Memory B cell (primary cell): ENCODE measurements around the gene DEFB108B.
"Not testable (repeated sequence)": the region's sequence is repeated elsewhere in the genome, so short reads cannot be mapped to it uniquely, and the experiment has no call there.

Experiments used
- ATAC-seq: fragments of 150-1000 bp; cut with Tn5 transposase; 2 replicates; pipeline ENCODE4 v1.10.0; 2021; ENCODE audit warnings: low read depth, mild to moderate bottlenecking, moderate library complexity
- DNase-seq, 2 donors: peaks; one replicate each; pipeline ENCODE4 v3.0.0; 2022; ENCODE audit warnings: low spot score in 2 of 2
- H3K27ac Mint-ChIP-seq: one replicate; pipeline ENCODE4 v1.8.0; 2022; ENCODE audit warnings: mild to moderate bottlenecking, moderate library complexity, mixed read lengths
- H3K27me3 Mint-ChIP-seq: one replicate; pipeline ENCODE4 v1.8.0; 2022; ENCODE audit warnings: mixed read lengths
- H3K36me3 Mint-ChIP-seq: one replicate; pipeline ENCODE4 v1.8.0; 2022; ENCODE audit warnings: mild to moderate bottlenecking, mixed read lengths
- H3K4me1 Mint-ChIP-seq: one replicate; pipeline ENCODE4 v1.8.0; 2022; ENCODE audit warnings: mixed read lengths
- H3K4me3 Mint-ChIP-seq: one replicate; pipeline ENCODE4 v1.8.0; 2022; ENCODE audit warnings: mild to moderate bottlenecking, moderate library complexity, mixed read lengths
- H3K9me3 Mint-ChIP-seq: one replicate; pipeline ENCODE4 v1.8.0; 2022; ENCODE audit warnings: mixed read lengths

Gene DEFB108B

DNA sequence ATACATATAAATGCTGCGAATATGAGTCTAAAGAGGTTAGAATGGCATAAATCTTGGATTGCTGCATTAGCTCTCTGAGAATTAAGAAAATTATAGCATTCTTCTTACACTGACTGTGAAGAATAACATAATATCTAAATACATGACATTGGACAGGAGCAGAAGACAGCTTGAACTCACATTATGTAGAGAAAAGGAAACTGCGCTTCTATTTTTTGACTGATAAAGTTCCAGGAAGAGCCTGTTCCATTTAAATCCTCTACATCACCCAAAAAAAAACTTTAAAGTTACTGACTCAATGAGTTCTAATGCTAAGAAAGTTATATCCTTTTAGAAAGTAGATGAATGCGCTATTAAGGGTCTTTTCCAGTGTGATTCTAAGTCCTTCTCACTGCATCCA lies 27.8 kb downstream of the DEFB108B start:
- H3K27ac Mint-ChIP-seq, H3K4me3 Mint-ChIP-seq, H3K27me3 Mint-ChIP-seq, H3K9me3 Mint-ChIP-seq, H3K4me1 Mint-ChIP-seq, H3K36me3 Mint-ChIP-seq, DNase-seq, ATAC-seq: not testable (repeated sequence)

DNA sequence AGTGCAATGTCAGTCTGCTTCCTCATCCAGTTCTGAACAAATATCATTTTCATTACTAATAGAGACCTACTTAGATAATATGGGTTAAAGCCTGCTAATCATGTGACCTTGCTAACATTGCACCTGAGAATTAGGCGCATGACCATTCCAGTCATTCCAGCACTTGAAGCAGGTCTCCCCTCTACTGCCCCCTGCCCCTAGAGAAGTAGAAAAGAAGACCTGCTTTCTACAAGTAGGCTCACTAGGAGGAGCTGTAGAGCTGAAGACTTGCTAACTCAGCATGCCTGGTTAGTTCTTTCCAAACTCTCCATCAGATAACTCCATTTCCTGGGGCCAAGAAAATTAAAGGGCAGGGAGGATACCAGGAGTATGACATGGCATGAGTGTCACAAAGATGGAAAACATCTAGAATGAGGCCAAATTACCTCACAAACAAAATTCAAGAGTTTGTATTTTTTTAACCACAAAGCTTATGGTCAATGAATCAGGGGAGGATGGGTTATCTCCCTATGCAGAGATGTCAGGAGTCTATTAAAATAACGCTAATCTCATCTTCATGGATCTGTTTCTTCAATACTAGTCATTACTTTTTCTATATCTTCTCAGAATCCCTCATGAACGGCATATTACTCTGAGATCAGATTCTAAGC lies 31.1 kb downstream of the DEFB108B start:
- not testable (repeated sequence) for H3K27me3 Mint-ChIP-seq, H3K4me3 Mint-ChIP-seq, H3K4me1 Mint-ChIP-seq, H3K9me3 Mint-ChIP-seq, H3K36me3 Mint-ChIP-seq, H3K27ac Mint-ChIP-seq
- ATAC-seq (peak; percentile 90), DNase-seq (peak; percentile 27 to 52)

DNA sequence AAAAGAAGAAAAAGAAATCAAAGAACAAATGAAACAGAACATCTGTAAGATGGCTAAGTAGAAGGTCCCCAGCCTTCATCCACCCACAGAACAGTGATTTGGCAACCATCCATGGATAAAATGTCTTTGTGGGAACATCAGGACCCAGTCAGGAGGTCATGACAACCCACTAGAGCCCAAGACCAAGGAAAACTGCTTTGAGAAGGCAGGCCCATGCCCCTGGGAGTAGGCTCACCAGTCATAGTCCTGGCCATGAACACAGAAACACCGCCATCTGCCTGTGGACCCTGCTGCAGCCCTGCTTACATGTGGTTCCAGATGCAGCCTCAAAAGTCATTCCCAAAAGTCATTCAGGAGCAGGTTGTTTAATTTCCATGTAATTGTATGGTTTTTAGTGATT lies 34.2 kb downstream of the DEFB108B start:
- H3K27me3 Mint-ChIP-seq, H3K9me3 Mint-ChIP-seq, DNase-seq, ATAC-seq, H3K4me3 Mint-ChIP-seq, H3K27ac Mint-ChIP-seq, H3K36me3 Mint-ChIP-seq: not testable (repeated sequence)
- H3K4me1 Mint-ChIP-seq = peaks cover 13% of the 10 kb centered on the region

DNA sequence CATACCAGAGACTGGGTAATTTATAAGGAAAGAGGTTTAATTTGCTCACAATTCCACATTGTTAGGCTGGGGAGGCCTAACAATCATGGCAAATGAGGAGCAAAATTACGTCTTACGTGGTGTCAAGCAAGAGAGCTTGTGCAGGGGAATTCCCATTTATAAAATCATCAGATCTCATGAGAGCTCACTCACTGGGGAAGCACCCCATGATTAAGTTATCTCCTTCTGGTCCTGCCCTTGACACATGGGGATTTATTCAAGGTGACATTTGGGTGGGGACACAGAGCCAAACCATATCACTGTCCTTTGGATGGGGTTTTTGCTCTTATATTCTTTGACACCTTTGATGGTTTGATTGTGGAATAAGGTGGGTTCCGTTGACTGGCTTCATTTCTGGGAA lies 36.9 kb downstream of the DEFB108B start:
- DNase-seq = peak in 1 of 2 donors; percentile 16
- ATAC-seq = peak; percentile 84
- Mint-ChIP-seq H3K4me3 (peak overlapping the region; percentile 30), H3K27ac (peak overlapping the region; percentile 94)
- H3K9me3 Mint-ChIP-seq, H3K4me1 Mint-ChIP-seq, H3K27me3 Mint-ChIP-seq, H3K36me3 Mint-ChIP-seq: not testable (repeated sequence)

DNA sequence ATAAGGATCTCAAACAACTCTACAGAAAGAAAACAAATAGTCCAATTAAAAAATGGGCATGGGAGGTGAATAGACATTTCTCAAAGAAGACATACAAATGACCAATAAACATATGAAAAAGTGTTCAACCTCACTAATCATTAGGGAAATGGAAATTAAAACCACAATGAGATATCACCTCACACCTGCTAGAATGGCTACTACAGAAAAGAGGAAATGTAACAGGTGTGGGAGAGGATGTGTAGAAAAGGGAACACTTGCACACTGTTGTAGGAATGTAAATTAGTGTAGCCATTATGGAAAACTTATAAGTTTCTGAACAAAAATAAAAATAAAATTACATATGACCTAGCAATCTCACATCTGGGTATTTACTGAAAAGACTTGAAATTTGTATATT lies 37.7 kb downstream of the DEFB108B start:
- peak overlapping the region; percentile 94 for H3K27ac Mint-ChIP-seq
- peak overlapping the region; percentile 35 for H3K4me3 Mint-ChIP-seq

DNA sequence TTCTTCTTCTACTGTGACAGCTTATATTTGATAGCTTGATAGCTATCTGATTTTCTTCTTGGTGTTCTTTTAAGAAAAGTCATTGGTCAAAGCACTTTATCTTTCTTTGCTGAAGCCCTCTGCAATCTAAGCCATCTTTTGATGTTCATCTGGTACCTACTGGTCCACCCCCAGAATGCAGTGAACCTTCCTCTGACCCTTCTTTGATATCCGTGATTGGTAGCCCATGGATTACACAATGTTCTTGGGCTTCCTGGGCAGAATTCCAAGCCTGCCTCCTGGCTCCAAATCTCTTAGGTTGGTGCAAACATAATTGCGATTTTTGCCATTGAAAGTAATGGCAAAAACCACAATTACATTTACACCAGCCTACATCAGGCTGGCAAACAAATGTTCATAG lies 43.3 kb downstream of the DEFB108B start:
- H3K27me3 Mint-ChIP-seq, H3K4me1 Mint-ChIP-seq, H3K4me3 Mint-ChIP-seq, ATAC-seq, DNase-seq, H3K9me3 Mint-ChIP-seq, H3K27ac Mint-ChIP-seq: not testable (repeated sequence)
- H3K36me3 Mint-ChIP-seq = peaks cover 13% of the 10 kb centered on the region

More for the DNA sequence above, 37.7 kb downstream of the DEFB108B start:
- not testable (repeated sequence) for H3K4me1 Mint-ChIP-seq, H3K36me3 Mint-ChIP-seq, DNase-seq, H3K27me3 Mint-ChIP-seq, H3K9me3 Mint-ChIP-seq
- ATAC-seq = peak; percentile 83

DNA sequence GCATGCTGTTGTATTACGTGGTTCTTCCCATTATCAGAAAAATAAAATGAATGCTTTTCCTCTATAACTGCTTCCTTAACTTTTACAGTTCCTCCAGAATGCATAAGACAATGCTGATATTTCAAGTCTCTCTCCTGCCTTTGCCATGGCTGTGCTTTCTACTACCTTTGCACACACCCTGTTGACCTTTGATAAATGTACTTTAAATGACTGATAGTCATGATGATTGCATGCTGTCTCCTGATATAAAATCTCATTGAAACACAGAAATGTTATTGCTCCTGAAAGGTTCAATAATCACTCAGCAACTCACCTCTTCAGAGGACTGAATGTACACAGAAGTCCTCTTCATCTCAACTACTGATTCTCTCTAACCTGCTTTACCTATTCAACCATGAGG lies 45.1 kb downstream of the DEFB108B start, which contains the start of gene DEFB131B:
DEFB131B (plus strand) TSS at position 395 of the 400 bp plus-strand sequence; CDS start at position 395, 0 bp downstream.
- not testable (repeated sequence) for H3K27ac Mint-ChIP-seq, H3K4me3 Mint-ChIP-seq, H3K4me1 Mint-ChIP-seq, DNase-seq, ATAC-seq, H3K9me3 Mint-ChIP-seq, H3K27me3 Mint-ChIP-seq
- H3K36me3 Mint-ChIP-seq = peaks cover 13% of the 10 kb centered on the region

DNA sequence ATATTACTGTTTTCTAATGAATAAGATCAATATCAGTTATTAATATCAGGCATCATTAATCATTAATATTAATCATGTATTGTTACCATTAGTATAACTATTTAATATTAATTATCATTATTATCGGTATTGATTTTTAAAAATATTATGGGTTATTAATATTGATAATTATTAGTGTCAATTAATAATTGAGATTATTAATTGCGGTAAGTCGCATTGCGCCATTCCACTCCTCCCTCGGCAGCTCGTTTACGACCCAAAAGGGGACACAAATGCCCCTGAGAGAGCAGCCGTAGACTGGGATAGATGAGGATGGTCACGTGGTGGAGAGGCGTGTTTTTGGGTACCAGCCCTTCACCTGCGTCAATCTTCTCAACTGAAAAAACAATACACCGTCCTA lies 52.8 kb downstream of the DEFB108B start:
- H3K27ac Mint-ChIP-seq, ATAC-seq, H3K4me1 Mint-ChIP-seq, H3K4me3 Mint-ChIP-seq, DNase-seq, H3K9me3 Mint-ChIP-seq, H3K27me3 Mint-ChIP-seq, H3K36me3 Mint-ChIP-seq: not testable (repeated sequence)
